Activated gamma-delta T cell (primary cell): ENCODE results near the gene DNAJB1.
"Not testable (repeated sequence)": the region's sequence is repeated elsewhere in the genome, so short reads cannot be mapped to it uniquely, and the experiment has no call there.

Source experiments
- DNase-seq: peaks from one replicate; lab custom pipeline; 2025; lab: John Stamatoyannopoulos, UW

Gene DNAJB1

GRCh38 chr19:14553042-14553938 is 35.1 kb upstream of the DNAJB1 start:
- no peak for DNase-seq

GRCh38 chr19:14552006-14552360 is 33.8 kb upstream of the DNAJB1 start:
- not testable (repeated sequence) for DNase-seq

GRCh38 chr19:14551134-14552005 is 33.2 kb upstream of the DNAJB1 start:
- not testable (repeated sequence) for DNase-seq

GRCh38 chr19:14550201-14550754 is 32.1 kb upstream of the DNAJB1 start:
- no peak for DNase-seq

- no peak for DNase-seq
Measured at GRCh38 chr19:14545716-14546082, 27.5 kb upstream of the DNAJB1 start.

GRCh38 chr19:14544977-14545715 is 26.9 kb upstream of the DNAJB1 start:
- DNase-seq = no peak

GRCh38 chr19:14544047-14544446 is 25.9 kb upstream of the DNAJB1 start:
- DNase-seq = no peak

- no peak for DNase-seq
Measured at GRCh38 chr19:14542711-14543328, 24.6 kb upstream of the DNAJB1 start.

GRCh38 chr19:14541979-14542378 is 23.8 kb upstream of the DNAJB1 start:
- not testable (repeated sequence) for DNase-seq

- no peak for DNase-seq
Measured at GRCh38 chr19:14540741-14541525, 22.7 kb upstream of the DNAJB1 start.

GRCh38 chr19:14536926-14537692 is 18.9 kb upstream of the DNAJB1 start:
- DNase-seq = no peak

GRCh38 chr19:14533450-14533849 is 15.3 kb upstream of the DNAJB1 start:
- DNase-seq = no peak

- no peak for DNase-seq
Measured at GRCh38 chr19:14530506-14530905, 12.3 kb upstream of the DNAJB1 start.

- DNase-seq = no peak
Measured at GRCh38 chr19:14530005-14530348, 11.8 kb upstream of the DNAJB1 start.

- peak; percentile 97 for DNase-seq
Measured at GRCh38 chr19:14529254-14530004, 11.2 kb upstream of the DNAJB1 start, which contains the start of gene TECR. Gene TECR (plus strand): TSS chr19:14529594. CDS start chr19:14529697, 103 bp downstream.

GRCh38 chr19:14528419-14529253 is 10.4 kb upstream of the DNAJB1 start:
- DNase-seq = no peak

- DNase-seq = no peak
Measured at GRCh38 chr19:14526423-14526822, 8.2 kb upstream of the DNAJB1 start.

- DNase-seq = no peak
Measured at GRCh38 chr19:14525729-14526128, 7.5 kb upstream of the DNAJB1 start.
